Central memory CD8-positive, alpha-beta T cell (primary cell): ENCODE results near the gene KRT1.

Experiments
- ATAC-seq: fragments of 150-1000 bp; cut with Tn5 transposase; replicated peaks from 2 replicates; pipeline ENCODE4 v1.10.0; 2022; ENCODE audit warnings: mild to moderate bottlenecking, moderate FRiP score, moderate number of reproducible peaks; ENCODE audit not compliant: poor library complexity, severe bottlenecking; ENCODE audit errors: extremely low read depth
- DNase-seq, 2 donors: peaks; one replicate each; pipeline ENCODE4 v3.0.0; 2021; ENCODE audit warnings: low spot score in 2 of 2
- H3K27ac Mint-ChIP-seq: one replicate; pipeline ENCODE4 v1.8.0; 2022; ENCODE audit warnings: low read depth, mild to moderate bottlenecking, moderate library complexity, mixed read lengths
- H3K27me3 Mint-ChIP-seq: one replicate; pipeline ENCODE4 v1.8.0; 2022; ENCODE audit warnings: mixed read lengths
- H3K36me3 Mint-ChIP-seq: one replicate; pipeline ENCODE4 v1.8.0; 2022; ENCODE audit warnings: mild to moderate bottlenecking, moderate library complexity, mixed read lengths; ENCODE audit not compliant: insufficient read depth
- H3K4me1 Mint-ChIP-seq: one replicate; pipeline ENCODE4 v1.8.0; 2022; ENCODE audit warnings: mixed read lengths
- H3K4me3 Mint-ChIP-seq: one replicate; pipeline ENCODE4 v1.8.0; 2022; ENCODE audit warnings: mild to moderate bottlenecking, moderate library complexity, mixed read lengths
- H3K9me3 Mint-ChIP-seq: one replicate; pipeline ENCODE4 v1.8.0; 2022; ENCODE audit warnings: mixed read lengths

Gene KRT1

DNA sequence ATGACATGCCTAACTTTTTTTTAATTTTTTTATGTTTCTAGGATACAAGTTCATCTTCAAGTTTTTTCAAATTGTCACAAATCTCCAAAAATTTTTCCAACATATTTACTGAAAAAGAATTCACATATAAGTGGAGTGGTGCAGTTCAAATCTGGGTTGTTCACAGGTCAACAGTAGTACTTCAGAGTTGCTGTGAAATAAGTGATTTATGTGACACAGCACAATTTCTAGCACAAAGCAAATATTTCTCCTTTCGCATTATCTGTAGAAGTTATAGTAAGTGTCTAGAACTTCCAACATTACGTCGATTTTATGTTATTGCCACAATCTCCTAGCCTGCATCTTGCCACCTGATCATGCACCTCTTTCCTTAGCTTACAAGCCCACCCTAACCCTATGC is 18.5 kb downstream of the KRT1 start:
- DNase-seq = no peak
- H3K4me1 Mint-ChIP-seq = peaks cover 24% of the 10 kb centered on the region
- no peak for ATAC-seq
- no peak overlapping the region for H3K4me3 Mint-ChIP-seq
- no peak overlapping the region for H3K27ac Mint-ChIP-seq
- H3K36me3 Mint-ChIP-seq = no peaks in the 10 kb centered on the region
- no peaks in the 10 kb centered on the region for H3K27me3 Mint-ChIP-seq
- H3K9me3 Mint-ChIP-seq = no peaks in the 10 kb centered on the region

- H3K27me3 Mint-ChIP-seq = no peaks in the 10 kb centered on the region
- H3K4me1 Mint-ChIP-seq = peaks cover 24% of the 10 kb centered on the region
- ATAC-seq (no peak), DNase-seq (no peak)
- no peaks in the 10 kb centered on the region for H3K36me3 Mint-ChIP-seq
- no peak overlapping the region for H3K27ac Mint-ChIP-seq
- H3K4me3 Mint-ChIP-seq = no peak overlapping the region
- H3K9me3 Mint-ChIP-seq = no peaks in the 10 kb centered on the region
These were observed 19.2 kb downstream of the KRT1 start for GRCh38 chr12:52660934-52661499.

DNA sequence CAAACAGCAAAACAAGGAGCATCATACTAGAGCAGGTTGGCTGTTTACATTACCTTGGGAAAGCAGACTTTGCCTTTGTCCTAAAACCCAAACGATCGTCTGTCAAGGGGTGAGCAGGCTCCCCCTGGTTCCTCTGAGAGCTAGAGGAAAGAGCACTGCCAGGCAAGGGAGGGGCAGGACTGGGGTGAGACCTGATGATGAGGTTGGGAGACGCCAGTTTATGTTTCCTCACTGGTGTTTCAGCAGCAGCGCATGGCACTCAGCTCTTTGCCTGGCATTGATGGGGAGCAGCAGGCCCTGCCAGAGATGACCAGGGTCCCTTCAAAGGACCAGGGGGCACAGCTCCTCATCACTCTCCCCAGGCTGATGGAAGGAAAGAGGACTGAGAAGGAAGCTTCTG is 20.3 kb downstream of the KRT1 start:
- peaks cover 24% of the 10 kb centered on the region for H3K4me1 Mint-ChIP-seq
- no peaks in the 10 kb centered on the region for H3K27me3 Mint-ChIP-seq
- DNase-seq = no peak
- no peaks in the 10 kb centered on the region for H3K36me3 Mint-ChIP-seq
- H3K4me3 Mint-ChIP-seq = no peak overlapping the region
- no peaks in the 10 kb centered on the region for H3K9me3 Mint-ChIP-seq
- H3K27ac Mint-ChIP-seq = peak overlapping the region; percentile 8
- ATAC-seq = no peak

- ATAC-seq = no peak
- Mint-ChIP-seq H3K9me3 (no peaks in the 10 kb centered on the region), H3K4me3 (no peak overlapping the region), H3K36me3 (no peaks in the 10 kb centered on the region), H3K4me1 (peaks cover 24% of the 10 kb centered on the region), H3K27me3 (no peaks in the 10 kb centered on the region), H3K27ac (peak overlapping the region; percentile 8)
- no peak for DNase-seq
These were observed 20.8 kb downstream of the KRT1 start for GRCh38 chr12:52659395-52659794.

DNA sequence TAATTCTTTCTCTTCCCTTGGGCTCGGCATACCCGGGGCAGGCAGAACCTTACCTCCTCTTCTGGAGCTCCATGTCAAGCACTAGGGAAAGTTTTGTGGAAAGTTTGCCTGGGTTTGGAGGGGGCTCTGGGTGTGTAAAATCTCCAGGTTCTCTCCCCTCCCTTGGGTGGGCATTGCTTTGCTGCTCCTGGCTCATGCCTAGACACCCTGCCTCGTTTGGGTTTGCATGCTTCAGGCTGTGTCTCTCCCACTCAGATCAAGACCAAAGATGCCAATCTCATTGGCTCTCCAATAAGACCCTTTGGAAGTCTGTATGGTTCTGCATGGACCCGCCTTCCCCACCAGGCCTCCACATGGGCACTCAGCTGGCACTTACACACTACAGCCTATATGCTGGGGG is 22.0 kb downstream of the KRT1 start:
- ATAC-seq (no peak), DNase-seq (no peak)
- no peaks in the 10 kb centered on the region for H3K36me3 Mint-ChIP-seq
- no peaks in the 10 kb centered on the region for H3K27me3 Mint-ChIP-seq
- H3K4me1 Mint-ChIP-seq = peaks cover 24% of the 10 kb centered on the region
- H3K4me3 Mint-ChIP-seq = no peak overlapping the region
- H3K9me3 Mint-ChIP-seq = no peaks in the 10 kb centered on the region
- no peak overlapping the region for H3K27ac Mint-ChIP-seq

GRCh38 chr12:52657250-52657902 is 22.8 kb downstream of the KRT1 start:
- no peaks in the 10 kb centered on the region for H3K27me3 Mint-ChIP-seq
- no peaks in the 10 kb centered on the region for H3K36me3 Mint-ChIP-seq
- H3K4me3 Mint-ChIP-seq = no peak overlapping the region
- H3K9me3 Mint-ChIP-seq = no peaks in the 10 kb centered on the region
- H3K27ac Mint-ChIP-seq = no peak overlapping the region
- ATAC-seq (no peak), DNase-seq (no peak)
- peaks cover 17% of the 10 kb centered on the region for H3K4me1 Mint-ChIP-seq

GRCh38 chr12:52656616-52657015 is 23.6 kb downstream of the KRT1 start:
- DNase-seq = no peak
- no peaks in the 10 kb centered on the region for H3K36me3 Mint-ChIP-seq
- H3K27me3 Mint-ChIP-seq = no peaks in the 10 kb centered on the region
- no peak for ATAC-seq
- H3K4me3 Mint-ChIP-seq = no peak overlapping the region
- H3K27ac Mint-ChIP-seq = no peak overlapping the region
- H3K4me1 Mint-ChIP-seq = peaks cover 10% of the 10 kb centered on the region
- H3K9me3 Mint-ChIP-seq = no peaks in the 10 kb centered on the region

DNA sequence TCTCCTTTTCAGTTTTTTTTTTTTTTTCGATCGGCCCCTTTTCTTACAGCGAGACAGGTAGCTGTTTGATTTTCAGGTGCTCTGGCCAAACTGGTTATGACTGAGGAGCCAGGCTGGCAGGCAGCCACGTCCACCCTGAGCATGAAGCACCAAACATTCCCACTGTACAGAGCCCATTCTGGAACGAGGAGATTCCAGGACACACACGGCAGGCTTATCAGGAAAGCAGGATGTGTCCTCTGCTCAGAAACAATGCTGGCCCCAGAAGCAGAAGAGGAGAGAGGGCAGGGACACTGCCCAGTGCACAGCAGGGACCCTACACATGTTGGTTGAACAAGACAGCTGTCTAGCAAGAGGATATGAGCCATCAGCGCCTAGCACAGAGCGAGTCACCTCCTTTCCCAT is 24.5 kb downstream of the KRT1 start:
- Mint-ChIP-seq H3K4me3 (no peak overlapping the region), H3K27ac (no peak overlapping the region), H3K36me3 (no peaks in the 10 kb centered on the region), H3K27me3 (no peaks in the 10 kb centered on the region), H3K9me3 (no peaks in the 10 kb centered on the region), H3K4me1 (peaks cover 10% of the 10 kb centered on the region)
- DNase-seq (no peak), ATAC-seq (no peak)

- no peak overlapping the region for H3K4me3 Mint-ChIP-seq
- ATAC-seq (no peak), DNase-seq (no peak)
- H3K4me1 Mint-ChIP-seq = peaks cover 12% of the 10 kb centered on the region
- H3K36me3 Mint-ChIP-seq = no peaks in the 10 kb centered on the region
- no peaks in the 10 kb centered on the region for H3K27me3 Mint-ChIP-seq
- H3K9me3 Mint-ChIP-seq = no peaks in the 10 kb centered on the region
- H3K27ac Mint-ChIP-seq = no peak overlapping the region
These were observed 25.0 kb downstream of the KRT1 start for GRCh38 chr12:52655251-52655650.

DNA sequence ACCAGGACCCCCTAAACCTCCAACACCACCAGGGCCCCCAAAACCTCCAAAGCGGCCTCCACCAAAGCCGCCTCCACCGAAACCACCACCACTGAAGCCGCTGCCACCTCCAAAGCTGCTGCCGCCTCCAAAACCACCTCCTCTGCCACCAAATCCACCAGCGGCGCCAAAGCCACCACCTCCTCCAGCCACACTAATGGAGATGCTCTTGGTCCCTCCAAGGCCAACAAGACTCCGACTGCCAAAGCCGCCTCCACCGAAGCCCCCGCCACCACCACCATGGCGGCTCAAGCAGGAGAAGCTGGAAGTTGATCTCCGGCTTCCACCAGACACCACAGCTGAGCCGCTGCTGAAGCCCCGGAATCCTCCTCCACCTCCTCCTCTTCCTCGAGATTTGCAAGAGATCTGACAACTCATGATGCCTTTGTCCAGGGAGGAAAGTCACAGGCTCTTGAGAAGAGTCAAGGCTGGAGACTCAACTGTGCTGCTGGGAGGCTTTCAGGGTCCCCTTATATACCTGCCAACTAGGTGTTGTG is 28.4 kb downstream of the KRT1 start, which contains the start of gene KRT2:
TSS of gene KRT2 (minus strand) at position 486 of the 536 bp plus-strand sequence. CDS start at position 417, 69 bp downstream.
- no peak for ATAC-seq

DNA sequence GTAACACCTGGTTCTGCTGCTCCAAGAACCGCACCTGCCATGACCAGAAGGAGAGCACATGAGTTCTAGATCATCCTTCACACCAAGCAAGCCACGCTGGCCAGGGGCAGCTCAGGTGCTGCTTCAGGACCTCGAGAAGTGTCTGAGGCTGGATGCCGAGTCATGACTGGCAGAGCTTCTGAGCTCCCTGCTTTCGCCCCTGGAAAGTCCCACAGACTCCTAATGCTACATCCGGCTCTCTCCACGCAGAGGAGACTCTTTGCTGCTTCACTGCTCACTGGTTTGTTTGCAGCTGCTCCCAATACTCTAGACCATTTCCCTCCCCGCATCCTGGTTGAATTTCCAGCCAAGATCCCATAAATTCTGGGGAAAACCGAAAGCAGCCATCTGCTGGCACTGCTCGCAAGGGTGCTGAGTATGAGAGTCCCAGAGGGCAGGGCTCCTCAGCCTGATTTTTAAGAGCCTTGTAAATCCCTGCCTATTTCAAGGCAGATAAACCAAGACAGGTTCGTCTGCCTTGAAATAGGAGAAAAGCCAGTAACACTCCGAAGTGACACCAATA is 29.6 kb downstream of the KRT1 start:
- Mint-ChIP-seq H3K9me3 (no peaks in the 10 kb centered on the region), H3K4me1 (peaks cover 47% of the 10 kb centered on the region), H3K4me3 (no peak overlapping the region), H3K27me3 (no peaks in the 10 kb centered on the region), H3K36me3 (peaks cover 4% of the 10 kb centered on the region), H3K27ac (peak overlapping the region; percentile 81)
- DNase-seq (no peak), ATAC-seq (no peak)

More for the DNA sequence above, 28.4 kb downstream of the KRT1 start, which contains the start of gene KRT2:
- H3K27me3 Mint-ChIP-seq = no peaks in the 10 kb centered on the region
- H3K27ac Mint-ChIP-seq = no peak within 1 kb of the TSS
- H3K36me3 Mint-ChIP-seq = no peaks in the 10 kb centered on the region
- H3K9me3 Mint-ChIP-seq = no peaks in the 10 kb centered on the region
- peaks cover 36% of the 10 kb centered on the region for H3K4me1 Mint-ChIP-seq
- no peak for DNase-seq
- no peak within 1 kb of the TSS for H3K4me3 Mint-ChIP-seq

- H3K36me3 Mint-ChIP-seq = peaks cover 7% of the 10 kb centered on the region
- DNase-seq = no peak
- peak overlapping the region; percentile 81 for H3K27ac Mint-ChIP-seq
- H3K4me1 Mint-ChIP-seq = peaks cover 63% of the 10 kb centered on the region
- H3K4me3 Mint-ChIP-seq = no peak overlapping the region
- H3K9me3 Mint-ChIP-seq = no peaks in the 10 kb centered on the region
- no peak for ATAC-seq
- H3K27me3 Mint-ChIP-seq = no peaks in the 10 kb centered on the region
These were observed 31.1 kb downstream of the KRT1 start for GRCh38 chr12:52649066-52649465.

DNA sequence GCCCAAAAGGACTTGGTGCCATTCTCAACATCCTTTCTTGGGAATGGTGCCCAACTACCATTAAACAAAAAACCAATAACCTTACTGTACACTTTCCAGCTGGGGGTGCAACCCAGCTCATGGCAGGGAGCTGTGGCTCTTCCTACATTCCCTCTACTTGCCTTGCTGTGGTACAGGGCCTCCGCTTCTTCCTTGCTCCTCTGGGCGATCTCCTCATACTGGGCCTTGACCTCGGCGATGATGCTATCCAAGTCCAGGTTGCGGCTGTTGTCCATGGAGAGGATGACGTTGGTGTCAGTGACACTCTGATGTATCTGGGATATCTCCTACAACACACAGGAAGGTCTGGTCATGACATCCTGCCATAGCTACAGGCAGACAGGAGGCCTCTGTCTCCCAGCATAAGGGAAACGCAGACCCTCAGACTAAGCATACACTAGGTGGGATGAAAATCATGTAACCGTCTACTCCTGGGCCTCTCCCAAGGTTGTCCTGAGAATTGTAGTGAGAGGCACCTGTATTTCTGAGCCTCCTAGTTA is 32.1 kb downstream of the KRT1 start:
- H3K27me3 Mint-ChIP-seq = no peaks in the 10 kb centered on the region
- H3K4me3 Mint-ChIP-seq = peak overlapping the region; percentile 56
- H3K36me3 Mint-ChIP-seq = peaks cover 7% of the 10 kb centered on the region
- no peak for DNase-seq
- no peak for ATAC-seq
- peaks cover 72% of the 10 kb centered on the region for H3K4me1 Mint-ChIP-seq
- peak overlapping the region; percentile 99 for H3K27ac Mint-ChIP-seq
- no peaks in the 10 kb centered on the region for H3K9me3 Mint-ChIP-seq
